Activated T-cell treated with anti-CD3 and anti-CD28 coated beads, Interleukin-2, amount 50 U/mL, for 24 hours (primary cell): Measurements from ENCODE around the gene IPO7.
A peak's percentile ranks its signal among the peaks of the same experiment; 100 is the strongest.

ENCODE experiments used
- DNase-seq: peaks from one replicate; pipeline ENCODE4 v3.0.0-alpha.2; 2020
- H3K27ac Mint-ChIP-seq: 2 replicates; pipeline ENCODE4 v1.8.0; 2020; ENCODE audit warnings: mild to moderate bottlenecking, mixed read lengths
- H3K27me3 Mint-ChIP-seq: 2 replicates; pipeline ENCODE4 v1.8.0; 2020; ENCODE audit warnings: mixed read lengths
- H3K36me3 Mint-ChIP-seq: 2 replicates; pipeline ENCODE4 v1.8.0; 2020; ENCODE audit warnings: low read depth, mixed read lengths
- H3K4me1 Mint-ChIP-seq: 2 replicates; pipeline ENCODE4 v1.8.0; 2020; ENCODE audit warnings: low read depth, mixed read lengths
- H3K4me3 Mint-ChIP-seq: 2 replicates; pipeline ENCODE4 v1.8.0; 2020; ENCODE audit warnings: mild to moderate bottlenecking, moderate library complexity, mixed read lengths
- H3K9me3 Mint-ChIP-seq: 2 replicates; pipeline ENCODE4 v1.8.0; 2020; ENCODE audit warnings: mixed read lengths

The IPO7 gene

GRCh38 chr11:9455722-9456121, 71.3 kb downstream of the IPO7 start:
- Mint-ChIP-seq H3K9me3 (peaks cover 3% of the 10 kb centered on the region), H3K4me3 (no peak overlapping the region), H3K36me3 (peaks cover 11% of the 10 kb centered on the region), H3K4me1 (peaks cover 8% of the 10 kb centered on the region), H3K27me3 (no peaks in the 10 kb centered on the region), H3K27ac (no peak overlapping the region)
- no peak for DNase-seq

GRCh38 chr11:9459667-9460321, 75.3 kb downstream of the IPO7 start:
- peaks cover 23% of the 10 kb centered on the region for H3K36me3 Mint-ChIP-seq
- H3K9me3 Mint-ChIP-seq = no peaks in the 10 kb centered on the region
- H3K27me3 Mint-ChIP-seq = no peaks in the 10 kb centered on the region
- peak overlapping the region; percentile 97 for H3K4me3 Mint-ChIP-seq
- peak; percentile 52 for DNase-seq
- peaks cover 31% of the 10 kb centered on the region for H3K4me1 Mint-ChIP-seq
- peak overlapping the region; percentile 99 for H3K27ac Mint-ChIP-seq

DNA sequence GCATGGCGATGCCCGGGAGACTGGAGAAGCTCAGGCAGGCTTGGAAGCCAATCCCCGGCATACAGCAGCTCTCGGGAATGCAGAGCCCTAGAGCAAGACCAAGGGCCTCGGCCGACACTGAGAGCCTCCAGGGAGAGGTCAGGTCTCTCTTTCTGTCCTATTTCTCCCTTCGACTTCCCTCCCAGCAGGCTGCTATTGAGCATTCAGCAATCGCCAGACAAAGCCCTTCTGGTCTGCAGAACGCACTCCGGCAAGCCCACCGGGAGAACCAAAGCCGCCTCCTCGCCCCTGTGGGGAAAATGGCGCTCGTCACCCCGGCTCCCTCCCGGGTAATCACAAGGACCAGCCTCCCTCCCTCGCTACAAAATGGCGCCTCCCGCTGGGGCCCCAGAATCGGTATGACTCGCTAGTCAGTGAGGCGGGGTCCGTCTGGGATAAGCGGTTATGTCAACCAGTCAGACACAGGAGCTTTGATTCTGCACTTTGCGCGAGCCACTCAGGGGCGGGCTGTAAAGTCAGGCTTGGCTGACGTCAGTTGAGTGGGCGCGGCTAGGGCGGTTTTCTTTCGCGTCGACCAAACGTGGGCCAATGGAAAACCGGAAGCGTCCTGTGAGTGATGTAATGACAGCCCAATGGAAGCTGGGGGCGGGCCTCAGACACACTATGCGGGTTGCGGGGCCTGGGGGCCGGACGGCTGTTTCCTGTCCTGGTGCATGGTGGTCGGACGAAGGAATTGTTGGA, 76.0 kb downstream of the IPO7 start, which contains the start of gene ZNF143:
TSS of gene ZNF143 (plus strand) at position 691 of the 741 bp plus-strand sequence. CDS start 10,297 bp downstream, outside the sequence.
- Mint-ChIP-seq H3K4me1 (peaks cover 31% of the 10 kb centered on the region), H3K9me3 (no peaks in the 10 kb centered on the region), H3K27me3 (no peaks in the 10 kb centered on the region), H3K27ac (peak within 1 kb of the TSS; percentile 99), H3K4me3 (peak within 1 kb of the TSS; percentile 97), H3K36me3 (peaks cover 23% of the 10 kb centered on the region)
- peak; percentile 100 for DNase-seq

DNA sequence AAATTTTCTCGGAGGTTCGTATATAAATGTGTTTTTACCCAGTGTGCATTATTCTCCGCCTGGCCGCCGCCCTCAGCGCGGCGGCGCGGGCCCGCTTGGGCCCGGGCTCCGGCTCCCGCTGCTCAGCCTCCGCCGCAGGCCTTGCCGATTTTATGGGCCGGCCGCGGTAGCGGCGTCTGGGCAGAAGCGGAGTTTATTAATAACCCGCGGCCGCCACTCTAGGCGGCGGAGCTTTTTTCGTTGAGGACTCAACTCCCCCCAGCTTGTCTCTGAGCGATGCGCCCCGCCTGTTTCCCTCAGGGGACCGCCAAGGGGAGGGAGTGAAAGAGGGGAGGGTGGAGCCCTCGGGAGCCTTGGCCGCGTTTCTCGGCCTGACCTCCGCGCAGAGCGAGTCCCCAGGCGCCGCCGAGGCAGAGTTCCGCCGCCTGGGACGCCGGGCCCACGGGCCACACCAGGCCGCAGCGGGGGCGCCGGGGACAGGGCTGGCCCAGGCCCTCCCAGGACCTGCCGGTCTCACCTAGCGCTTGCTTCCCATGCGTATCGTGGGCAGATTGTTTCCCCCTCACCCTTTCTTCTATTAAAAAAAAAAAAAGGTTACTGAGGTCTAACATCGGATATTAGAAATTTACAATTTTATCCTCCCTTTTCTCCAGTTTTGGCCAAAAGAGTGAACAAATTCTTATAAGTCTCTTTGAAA, 76.8 kb downstream of the IPO7 start:
- Mint-ChIP-seq H3K27me3 (no peaks in the 10 kb centered on the region), H3K4me3 (peak overlapping the region; percentile 97), H3K4me1 (peaks cover 31% of the 10 kb centered on the region), H3K36me3 (peaks cover 23% of the 10 kb centered on the region), H3K9me3 (no peaks in the 10 kb centered on the region), H3K27ac (peak overlapping the region; percentile 99)
- DNase-seq = peak; percentile 89

DNA sequence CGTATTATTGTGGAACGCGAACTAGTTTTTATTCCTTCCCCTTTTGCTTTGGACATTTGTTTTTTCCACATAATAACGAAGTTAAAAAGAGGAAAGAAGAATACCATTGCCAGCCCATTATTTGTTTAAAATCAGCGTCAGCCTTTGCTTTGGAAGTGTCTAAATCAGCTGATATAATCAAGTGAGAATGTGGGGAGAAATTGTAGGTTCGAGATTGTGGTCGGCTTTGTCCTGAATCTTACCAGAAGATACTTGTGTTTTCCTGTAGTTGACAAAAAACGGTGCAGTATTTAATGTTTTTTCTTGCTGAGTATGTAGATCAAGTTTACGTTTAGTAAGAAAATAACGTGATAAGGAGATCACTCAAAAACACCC, 77.3 kb downstream of the IPO7 start:
- H3K36me3 Mint-ChIP-seq = peaks cover 26% of the 10 kb centered on the region
- no peak for DNase-seq
- H3K4me1 Mint-ChIP-seq = peaks cover 32% of the 10 kb centered on the region
- no peaks in the 10 kb centered on the region for H3K9me3 Mint-ChIP-seq
- H3K27ac Mint-ChIP-seq = peak overlapping the region; percentile 99
- H3K4me3 Mint-ChIP-seq = peak overlapping the region; percentile 97
- H3K27me3 Mint-ChIP-seq = no peaks in the 10 kb centered on the region

GRCh38 chr11:9462172-9462799, 77.8 kb downstream of the IPO7 start:
- H3K27ac Mint-ChIP-seq = peak overlapping the region; percentile 99
- H3K9me3 Mint-ChIP-seq = no peaks in the 10 kb centered on the region
- H3K36me3 Mint-ChIP-seq = peaks cover 28% of the 10 kb centered on the region
- H3K27me3 Mint-ChIP-seq = no peaks in the 10 kb centered on the region
- DNase-seq = no peak
- H3K4me1 Mint-ChIP-seq = peaks cover 32% of the 10 kb centered on the region
- H3K4me3 Mint-ChIP-seq = peak overlapping the region; percentile 97

DNA sequence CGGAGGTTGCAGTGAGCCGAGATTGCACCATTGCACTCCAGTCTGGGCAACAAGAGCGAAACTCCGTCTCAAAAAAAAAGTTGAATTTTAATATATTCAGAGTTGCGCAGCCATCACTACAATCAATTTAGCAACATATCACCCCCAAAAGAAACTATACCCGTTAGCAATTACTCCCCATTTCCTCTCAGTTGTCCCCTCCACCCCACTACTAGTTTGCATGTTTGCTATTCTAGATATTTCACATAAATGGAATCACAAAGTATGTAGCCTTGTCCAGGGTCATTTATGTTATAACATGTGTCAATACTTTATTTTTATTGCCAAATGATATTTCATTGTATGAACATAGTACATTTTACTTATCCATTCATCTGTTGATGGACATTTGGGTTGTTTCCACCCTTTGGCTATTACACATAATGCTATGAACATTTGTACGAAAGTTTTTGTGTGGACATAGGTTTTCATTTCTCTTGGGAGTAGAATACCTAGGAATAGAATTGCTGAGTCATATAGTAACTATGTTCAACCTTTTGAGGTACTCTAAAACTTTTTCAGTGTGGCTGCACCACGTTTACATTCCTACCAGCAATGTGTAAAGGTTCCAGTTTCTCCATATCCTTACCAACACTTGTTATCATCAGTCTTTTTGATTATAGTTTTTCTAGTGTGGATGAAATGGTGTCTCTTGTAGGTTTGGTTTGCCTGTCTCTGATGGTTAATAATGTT, 78.5 kb downstream of the IPO7 start:
- peak overlapping the region; percentile 99 for H3K27ac Mint-ChIP-seq
- H3K36me3 Mint-ChIP-seq = peaks cover 28% of the 10 kb centered on the region
- no peaks in the 10 kb centered on the region for H3K27me3 Mint-ChIP-seq
- peak overlapping the region; percentile 97 for H3K4me3 Mint-ChIP-seq
- H3K9me3 Mint-ChIP-seq = no peaks in the 10 kb centered on the region
- DNase-seq = no peak
- H3K4me1 Mint-ChIP-seq = peaks cover 35% of the 10 kb centered on the region

GRCh38 chr11:9470765-9471164, 86.3 kb downstream of the IPO7 start:
- Mint-ChIP-seq H3K27ac (peak overlapping the region; percentile 12), H3K36me3 (peaks cover 60% of the 10 kb centered on the region), H3K27me3 (no peaks in the 10 kb centered on the region), H3K9me3 (no peaks in the 10 kb centered on the region), H3K4me3 (no peak overlapping the region), H3K4me1 (peaks cover 6% of the 10 kb centered on the region)
- no peak for DNase-seq

DNA sequence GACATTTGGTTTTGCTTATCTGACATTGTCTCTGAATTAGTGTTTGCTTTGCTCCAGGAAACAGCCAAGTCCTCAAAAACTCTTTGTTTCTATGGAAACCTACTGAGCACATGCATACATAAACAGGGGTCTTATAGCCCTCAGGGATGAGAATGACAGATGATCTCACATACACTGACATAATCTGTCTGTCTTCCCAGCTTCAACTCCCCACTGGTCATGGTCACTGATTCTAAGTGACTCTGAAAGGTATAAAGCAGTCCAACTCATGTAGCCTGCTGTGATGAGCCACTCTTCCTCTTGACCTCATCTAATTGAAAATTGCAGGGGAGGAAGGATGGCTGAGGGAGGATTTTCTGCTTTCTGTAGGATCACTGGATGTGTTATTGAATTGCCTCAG, 89.0 kb downstream of the IPO7 start:
- no peaks in the 10 kb centered on the region for H3K4me1 Mint-ChIP-seq
- H3K9me3 Mint-ChIP-seq = no peaks in the 10 kb centered on the region
- no peak overlapping the region for H3K27ac Mint-ChIP-seq
- peaks cover 72% of the 10 kb centered on the region for H3K36me3 Mint-ChIP-seq
- no peak overlapping the region for H3K4me3 Mint-ChIP-seq
- H3K27me3 Mint-ChIP-seq = no peaks in the 10 kb centered on the region
- no peak for DNase-seq

GRCh38 chr11:9479899-9480298, 95.4 kb downstream of the IPO7 start:
- peaks cover 70% of the 10 kb centered on the region for H3K36me3 Mint-ChIP-seq
- H3K27ac Mint-ChIP-seq = peak overlapping the region; percentile 11
- H3K27me3 Mint-ChIP-seq = no peaks in the 10 kb centered on the region
- no peak overlapping the region for H3K4me3 Mint-ChIP-seq
- no peak for DNase-seq
- no peaks in the 10 kb centered on the region for H3K9me3 Mint-ChIP-seq
- no peaks in the 10 kb centered on the region for H3K4me1 Mint-ChIP-seq

DNA sequence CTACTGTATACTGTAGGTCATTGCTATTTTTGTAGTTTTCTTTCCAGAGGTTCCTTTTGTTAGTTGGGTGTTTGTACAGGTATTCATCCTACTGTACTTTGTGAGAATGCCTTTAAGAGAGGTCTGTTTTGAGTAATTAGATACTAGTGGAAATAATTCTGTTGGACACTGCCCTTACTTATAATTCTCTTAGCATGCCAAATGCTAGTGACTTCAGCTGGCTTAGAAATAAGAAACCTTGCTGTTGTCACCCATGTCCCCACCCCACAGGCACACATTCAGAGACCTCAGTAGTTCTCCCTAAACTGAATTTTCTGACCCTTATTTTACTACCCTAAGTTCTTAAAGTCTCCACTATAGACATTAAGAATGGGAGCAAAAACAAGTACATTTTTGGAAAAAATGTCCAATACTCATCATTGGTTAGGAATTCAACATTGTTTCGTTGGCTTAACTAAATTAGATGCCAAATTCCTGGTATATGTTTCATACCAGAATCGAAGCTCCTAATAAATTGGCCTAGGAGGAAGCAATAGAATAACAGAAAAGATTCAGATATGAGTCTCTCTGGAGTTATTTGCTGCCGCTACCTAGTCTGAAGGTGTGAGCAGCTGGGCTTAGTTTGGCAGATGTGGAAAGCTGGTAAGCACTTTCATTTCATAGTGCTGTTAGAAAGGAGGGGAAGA, 104.8 kb downstream of the IPO7 start:
- no peak for DNase-seq
- Mint-ChIP-seq H3K27ac (no peak overlapping the region), H3K9me3 (no peaks in the 10 kb centered on the region), H3K4me1 (no peaks in the 10 kb centered on the region), H3K4me3 (no peak overlapping the region), H3K27me3 (no peaks in the 10 kb centered on the region), H3K36me3 (peaks cover 62% of the 10 kb centered on the region)

DNA sequence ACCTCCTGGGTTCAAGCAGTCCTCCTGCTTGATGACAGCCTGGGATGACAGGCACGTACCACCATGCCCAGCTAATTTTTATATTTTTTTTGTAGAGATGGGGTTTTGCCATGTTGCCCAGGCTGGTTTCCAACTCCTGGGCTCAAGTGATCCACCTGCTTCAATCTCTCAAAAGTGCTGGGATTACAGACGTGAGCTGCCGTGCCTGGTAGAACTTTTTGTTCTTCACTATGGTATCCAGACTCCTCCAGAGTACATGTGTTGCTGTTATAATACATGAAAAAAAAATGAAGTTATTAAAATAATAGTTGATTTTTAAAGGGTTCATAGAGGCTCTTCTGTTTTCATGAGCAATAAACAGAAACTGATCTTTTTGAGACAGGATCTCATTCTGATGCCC, 105.9 kb downstream of the IPO7 start:
- Mint-ChIP-seq H3K4me1 (no peaks in the 10 kb centered on the region), H3K27me3 (no peaks in the 10 kb centered on the region), H3K9me3 (no peaks in the 10 kb centered on the region), H3K4me3 (no peak overlapping the region), H3K36me3 (peaks cover 65% of the 10 kb centered on the region), H3K27ac (no peak overlapping the region)
- DNase-seq = no peak

DNA sequence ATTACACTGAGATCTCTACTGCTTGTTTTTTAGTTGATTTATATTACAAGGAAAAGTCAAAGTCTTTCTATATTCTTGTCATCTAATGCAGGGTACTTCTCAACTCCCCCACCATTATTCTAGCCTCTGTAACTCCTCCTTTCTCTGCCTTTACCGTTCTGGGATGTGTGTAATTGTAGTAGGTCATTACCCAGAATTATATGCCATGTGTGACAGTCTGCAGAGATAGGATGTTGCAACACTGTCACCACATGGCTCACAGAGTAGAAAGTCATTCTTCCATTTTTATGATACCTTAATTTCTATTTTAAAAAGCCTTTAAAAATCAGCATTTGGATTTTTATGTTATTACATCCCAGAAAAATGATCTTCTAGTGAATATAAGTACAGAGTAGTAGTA, 109.0 kb downstream of the IPO7 start:
- no peak for DNase-seq
- peaks cover 73% of the 10 kb centered on the region for H3K36me3 Mint-ChIP-seq
- H3K4me3 Mint-ChIP-seq = no peak overlapping the region
- no peaks in the 10 kb centered on the region for H3K9me3 Mint-ChIP-seq
- no peaks in the 10 kb centered on the region for H3K4me1 Mint-ChIP-seq
- no peaks in the 10 kb centered on the region for H3K27me3 Mint-ChIP-seq
- peak overlapping the region; percentile 45 for H3K27ac Mint-ChIP-seq
